Activated B cell treated with CpG ODN at 0.5 μM for 24 hours (primary cell): Measurements from ENCODE around the gene POU2F1. TPM values are rescaled to one million over a fixed set of nuclear protein-coding genes. Genes with fewer than 3 reads are reported as not detected.
A peak's percentile ranks its signal among the peaks of the same experiment; 100 is the strongest.

Experiments
- ATAC-seq: fragments of 200-7000 bp; cut with Tn5 transposase; one replicate; pipeline ENCODE4 v1.10.0; 2021; ENCODE audit warnings: low read depth, mild to moderate bottlenecking, moderate library complexity
- CTCF ChIA-PET: fragments of 350-600 bp; sonication (Branson Sonifier 250); formaldehyde crosslinking; loops from one replicate; lab custom pipeline; 2021; ENCODE audit warnings: antibody characterized with exemption; lab: Charles Lee
- POLR2A ChIA-PET: fragments of 350-600 bp; sonication (Branson Sonifier 250); formaldehyde crosslinking; loops from one replicate; lab custom pipeline; 2021; ENCODE audit warnings: antibody characterized with exemption; lab: Charles Lee
- DNase-seq: peaks from one replicate; pipeline ENCODE4 v3.0.0; 2022
- H3K27ac Mint-ChIP-seq: one replicate; pipeline ENCODE4 v1.8.0; 2020; ENCODE audit warnings: mixed read lengths
- H3K27me3 Mint-ChIP-seq: one replicate; pipeline ENCODE4 v1.8.0; 2021; ENCODE audit warnings: mixed read lengths
- H3K36me3 Mint-ChIP-seq: one replicate; pipeline ENCODE4 v1.8.0; 2021; ENCODE audit warnings: low read depth, mixed read lengths
- H3K4me1 Mint-ChIP-seq: one replicate; pipeline ENCODE4 v1.8.0; 2021; ENCODE audit warnings: mixed read lengths
- H3K4me3 Mint-ChIP-seq: one replicate; pipeline ENCODE4 v1.8.0; 2020; ENCODE audit warnings: mild to moderate bottlenecking, mixed read lengths
- H3K9me3 Mint-ChIP-seq: one replicate; pipeline ENCODE4 v1.8.0; 2020; ENCODE audit warnings: mixed read lengths
- CTCF ChIP-seq: fragments of 200-600 bp; IDR thresholded peaks from one replicate; pipeline ENCODE4 v1.8.0; 2022; ENCODE audit warnings: antibody characterized with exemption, mild to moderate bottlenecking
- intact Hi-C: fragments of 100-400 bp; cut with micrococcal nuclease; formaldehyde crosslinking; loops from one replicate; pipeline ENCODE4 v1.15.1; 2024
- total RNA-seq: library from RNA; stranded (reverse); gene quantifications from 2 replicates; pipeline ENCODE4 v1.2.3, GENCODE V29; 2022

The POU2F1 gene
- total RNA-seq, 1 donor from 2014 or later, result 35.5 TPM

- no peak for TF ChIP-seq CTCF
- ChIA-PET POLR2A (interaction anchor here (0.8 to 1.4 kb wide), 2 partner anchors 8 to 87 kb away, joined by 3 to 4 read pairs; no protein-coding TSS in a partner anchor), CTCF (interaction anchor here (1.7 to 5.5 kb wide), 6 partner anchors 8 to 172 kb away, joined by 4 to 42 read pairs (median 28); no protein-coding TSS in a partner anchor)
- H3K36me3 Mint-ChIP-seq, result no peaks in the 10 kb centered on the region
- no peak for DNase-seq
- no peak overlapping the region for H3K27ac Mint-ChIP-seq
- ATAC-seq, result no peak
- no peaks in the 10 kb centered on the region for H3K27me3 Mint-ChIP-seq
- peaks cover 44% of the 10 kb centered on the region for H3K4me1 Mint-ChIP-seq
- H3K4me3 Mint-ChIP-seq, result peak overlapping the region; percentile 78
- H3K9me3 Mint-ChIP-seq, result no peaks in the 10 kb centered on the region
- intact Hi-C loops, result no loop called here
Observed at GRCh38 chr1:167440345-167440744, 219.7 kb downstream of the POU2F1 start.

- H3K4me1 Mint-ChIP-seq, result peaks cover 42% of the 10 kb centered on the region
- no peaks in the 10 kb centered on the region for H3K9me3 Mint-ChIP-seq
- no peak overlapping the region for H3K27ac Mint-ChIP-seq
- no peaks in the 10 kb centered on the region for H3K27me3 Mint-ChIP-seq
- no peak for TF ChIP-seq CTCF
- DNase-seq (no peak), ATAC-seq (no peak)
- POLR2A ChIA-PET, result interaction anchor here (0.8 to 1.4 kb wide), 2 partner anchors 8 to 87 kb away, joined by 3 to 4 read pairs; no protein-coding TSS in a partner anchor
- H3K4me3 Mint-ChIP-seq, result no peak overlapping the region
- CTCF ChIA-PET, result interaction anchor here (1.0 to 5.5 kb wide), 11 partner anchors 9 to 175 kb away, joined by 3 to 42 read pairs (median 10); no protein-coding TSS in a partner anchor
- no peaks in the 10 kb centered on the region for H3K36me3 Mint-ChIP-seq
- intact Hi-C loops, result no loop called here
Observed at GRCh38 chr1:167440776-167441175, 220.1 kb downstream of the POU2F1 start.

- H3K36me3 Mint-ChIP-seq, result no peaks in the 10 kb centered on the region
- CTCF ChIA-PET, result interaction anchor here (1.0 to 5.5 kb wide), 13 partner anchors 9 to 380 kb away, joined by 3 to 42 read pairs (median 5); partner anchors contain the start of gene POU2F1
- DNase-seq, result no peak
- no peaks in the 10 kb centered on the region for H3K27me3 Mint-ChIP-seq
- H3K4me3 Mint-ChIP-seq, result no peak overlapping the region
- TF ChIP-seq CTCF, result no peak
- POLR2A ChIA-PET, result interaction anchor here (1.4 kb wide), 1 partner anchor 86 kb away, joined by 3 read pairs; no protein-coding TSS in a partner anchor
- peak overlapping the region; percentile 11 for H3K27ac Mint-ChIP-seq
- no peaks in the 10 kb centered on the region for H3K9me3 Mint-ChIP-seq
- ATAC-seq, result no peak
- intact Hi-C loops, result no loop called here
- H3K4me1 Mint-ChIP-seq, result peaks cover 38% of the 10 kb centered on the region
Observed at GRCh38 chr1:167441222-167441621, 220.5 kb downstream of the POU2F1 start.

GRCh38 chr1:167442142-167442848, 221.6 kb downstream of the POU2F1 start:
- Mint-ChIP-seq H3K27ac (no peak overlapping the region), H3K9me3 (no peaks in the 10 kb centered on the region)
- POLR2A ChIA-PET, result no interaction called here

More at GRCh38 chr1:167442142-167442848, 221.6 kb downstream of the POU2F1 start:
- intact Hi-C loops, result loop anchor here (1.0 to 2.0 kb wide), 6 partner anchors 41 to 376 kb away; partner anchors contain the start of gene POU2F1
- Mint-ChIP-seq H3K4me3 (no peak overlapping the region), H3K27me3 (no peaks in the 10 kb centered on the region), H3K4me1 (peaks cover 35% of the 10 kb centered on the region), H3K36me3 (no peaks in the 10 kb centered on the region)
- CTCF ChIA-PET, result interaction anchor here (0.9 to 5.5 kb wide), 16 partner anchors 10 to 381 kb away, joined by 3 to 42 read pairs (median 5); partner anchors contain the start of gene POU2F1
- no peak for TF ChIP-seq CTCF
- peak; percentile 75 for DNase-seq
- ATAC-seq, result peak; percentile 92
